H9 (cell line): Measurements from ENCODE around the gene CPNE2. TPM values are rescaled to one million over a fixed set of nuclear protein-coding genes. Genes with fewer than 3 reads are reported as not detected.

Experiments used
- DNase-seq: peaks from one replicate; pipeline ENCODE4 v3.0.0-alpha.2; 2017
- H2AFZ ChIP-seq: one replicate; pipeline ENCODE4 v1.6.1; 2013; ENCODE audit warnings: mild to moderate bottlenecking, low read length, control low read depth, moderate library complexity
- H2AK5ac ChIP-seq: 2 replicates; pipeline ENCODE4 v1.6.1; 2013; ENCODE audit warnings: low read length, control low read depth, mixed read lengths; ENCODE audit not compliant: insufficient read length
- H2BK120ac ChIP-seq: one replicate; pipeline ENCODE4 v1.6.1; 2013; ENCODE audit warnings: low read depth, mild to moderate bottlenecking, low read length, control low read depth, inconsistent platforms; ENCODE audit not compliant: poor library complexity, severe bottlenecking
- H2BK12ac ChIP-seq: 2 replicates; pipeline ENCODE4 v1.6.1; 2013; ENCODE audit warnings: low read length, control low read depth, mixed read lengths, low read depth; ENCODE audit not compliant: insufficient read length
- H2BK15ac ChIP-seq: 2 replicates; pipeline ENCODE4 v1.6.1; 2013; ENCODE audit warnings: low read depth, low read length, control low read depth
- H2BK20ac ChIP-seq: one replicate; pipeline ENCODE4 v1.6.1; 2013; ENCODE audit warnings: low read depth, mild to moderate bottlenecking, low read length, control low read depth, inconsistent platforms; ENCODE audit not compliant: poor library complexity, severe bottlenecking
- H2BK5ac ChIP-seq: 2 replicates; pipeline ENCODE4 v1.6.1; 2013; ENCODE audit warnings: low read length, control low read depth, mixed read lengths; ENCODE audit not compliant: insufficient read length
- H3K14ac ChIP-seq: 2 replicates; pipeline ENCODE4 v1.6.1; 2013; ENCODE audit warnings: low read length, control low read depth; ENCODE audit not compliant: insufficient read depth
- H3K18ac ChIP-seq: 2 replicates; pipeline ENCODE4 v1.6.1; 2013; ENCODE audit warnings: low read depth, mild to moderate bottlenecking, mixed read lengths, low read length, control low read depth; ENCODE audit not compliant: insufficient read length
- H3K23ac ChIP-seq: 2 replicates; pipeline ENCODE4 v1.6.1; 2013; ENCODE audit warnings: low read length, control low read depth, mixed read lengths, low read depth; ENCODE audit not compliant: insufficient read length
- H3K23me2 ChIP-seq: 2 replicates; pipeline ENCODE4 v1.6.1; 2013; ENCODE audit warnings: low read depth, mild to moderate bottlenecking, mixed read lengths, low read length, control low read depth; ENCODE audit not compliant: insufficient read length, poor library complexity, severe bottlenecking
- H3K27ac ChIP-seq: 2 replicates; pipeline ENCODE4 v1.5.1; 2013; ENCODE audit warnings: low read length, control low read depth, mixed read lengths, low read depth; ENCODE audit not compliant: insufficient read length
- H3K27me3 ChIP-seq: 2 replicates; pipeline ENCODE4 v1.6.1; 2013; ENCODE audit warnings: low read length, control low read depth, inconsistent platforms; ENCODE audit not compliant: insufficient read depth
- H3K4ac ChIP-seq: 2 replicates; pipeline ENCODE4 v1.6.1; 2013; ENCODE audit warnings: low read depth, mild to moderate bottlenecking, control low read depth, inconsistent platforms, low read length, moderate library complexity
- H3K4me1 ChIP-seq: 2 replicates; pipeline ENCODE4 v1.6.1; 2013; ENCODE audit warnings: low read length, control low read depth, inconsistent platforms; ENCODE audit not compliant: insufficient read depth
- H3K4me2 ChIP-seq: 2 replicates; pipeline ENCODE4 v1.6.1; 2013; ENCODE audit warnings: low read length, control low read depth, mixed read lengths; ENCODE audit not compliant: insufficient read length, insufficient read depth
- H3K56ac ChIP-seq: 2 replicates; pipeline ENCODE4 v1.6.1; 2013; ENCODE audit warnings: low read depth, mild to moderate bottlenecking, mixed read lengths, low read length, control low read depth; ENCODE audit not compliant: insufficient read length
- H3K79me1 ChIP-seq: 2 replicates; pipeline ENCODE4 v1.6.1; 2013; ENCODE audit warnings: low read depth, mild to moderate bottlenecking, moderate library complexity, low read length, control low read depth, inconsistent platforms; ENCODE audit not compliant: insufficient read depth, poor library complexity, severe bottlenecking
- H3K79me2 ChIP-seq: 2 replicates; pipeline ENCODE4 v1.6.1; 2013; ENCODE audit warnings: low read length, control low read depth, inconsistent platforms; ENCODE audit not compliant: insufficient read depth
- H3K9ac ChIP-seq: 2 replicates; pipeline ENCODE4 v1.6.1; 2013; ENCODE audit warnings: low read length, control low read depth, mixed read lengths; ENCODE audit not compliant: insufficient read length; ENCODE audit errors: extremely low read depth
- H3K9me3 ChIP-seq: one replicate; pipeline ENCODE4 v1.6.1; 2013; ENCODE audit warnings: low read depth, low read length, inconsistent platforms; ENCODE audit not compliant: control insufficient read depth
- H3T11ph ChIP-seq: one replicate; pipeline ENCODE4 v1.6.1; 2013; ENCODE audit warnings: mild to moderate bottlenecking, low read length, control low read depth, inconsistent platforms
- H4K20me1 ChIP-seq: one replicate; pipeline ENCODE4 v1.6.1; 2013; ENCODE audit not compliant: control insufficient read depth, insufficient read length, insufficient read depth
- H4K5ac ChIP-seq: 2 replicates; pipeline ENCODE4 v1.6.1; 2013; ENCODE audit warnings: low read depth, mild to moderate bottlenecking, mixed read lengths, low read length, control low read depth; ENCODE audit not compliant: insufficient read length
- H4K8ac ChIP-seq: replicated peaks from 2 replicates; pipeline ENCODE4 v1.6.1; 2013; ENCODE audit warnings: low read length, control low read depth, mixed read lengths, low read depth; ENCODE audit not compliant: insufficient read length
- H4K91ac ChIP-seq: 2 replicates; pipeline ENCODE4 v1.6.1; 2013; ENCODE audit warnings: low read depth, mild to moderate bottlenecking, moderate library complexity, mixed read lengths, low read length, control low read depth; ENCODE audit not compliant: insufficient read length
- H3K27ac Mint-ChIP-seq, 3 experiments: 2 replicates in 2 of 3; 3 replicates in 1 of 3; pipeline ENCODE4 v1.8.0; 2020 to 2021; ENCODE audit warnings: mixed read lengths in 3 of 3, mild to moderate bottlenecking in 1 of 3, moderate library complexity in 1 of 3
- H3K27me3 Mint-ChIP-seq: 2 replicates; pipeline ENCODE4 v1.8.0; 2021; ENCODE audit warnings: low read depth, mild to moderate bottlenecking, moderate library complexity, mixed read lengths
- H3K36me3 Mint-ChIP-seq, 3 experiments: 2 replicates in 2 of 3; 3 replicates in 1 of 3; pipeline ENCODE4 v1.8.0; 2020 to 2021; ENCODE audit warnings: low read depth in 3 of 3, mixed read lengths in 3 of 3; ENCODE audit not compliant: insufficient read depth in 1 of 3
- H3K4me1 Mint-ChIP-seq, 2 experiments: 2 replicates each; pipeline ENCODE4 v1.8.0; 2020; ENCODE audit warnings: mixed read lengths in 2 of 2
- H3K4me3 Mint-ChIP-seq, 2 experiments: 2 replicates in 1 of 2; 3 replicates in 1 of 2; pipeline ENCODE4 v1.8.0; 2020 to 2021; ENCODE audit warnings: mild to moderate bottlenecking in 2 of 2, mixed read lengths in 2 of 2, moderate library complexity in 1 of 2
- H3K9me3 Mint-ChIP-seq, 2 experiments: 2 replicates in 1 of 2; 3 replicates in 1 of 2; pipeline ENCODE4 v1.8.0; 2020; ENCODE audit warnings: mild to moderate bottlenecking in 2 of 2, mixed read lengths in 2 of 2, moderate library complexity in 1 of 2
- CTCF ChIP-seq: fragments of 200-600 bp; sonication (generic); conservative IDR thresholded peaks from 3 replicates; pipeline ENCODE4 v1.8.0; 2021; ENCODE audit warnings: antibody characterized with exemption, mild to moderate bottlenecking
- WGBS: extraction: QIAGEN DNeasy Blood & Tissue Kit; methylation state at CpG from one replicate; pipeline ENCODE4 v1.1.7; 2013; ENCODE audit warnings: missing lambda C conversion rate, low lambda C conversion rate, mixed read lengths; ENCODE audit not compliant: insufficient read length; ENCODE audit errors: extremely low coverage; 5-methylcytosine and 5-hydroxymethylcytosine counted together
- total RNA-seq: library from RNA; stranded (reverse); gene quantifications from 2 replicates; pipeline ENCODE4 v1.2.1, GENCODE V29; 2021

Gene CPNE2
- total RNA-seq, 1 experiment from 2014 or later, result 8.0 TPM

GRCh38 chr16:57192146-57192545 is 99.8 kb downstream of the CPNE2 start:
- H3K4me1 ChIP-seq, result no peaks in the 10 kb centered on the region; the same call in 1 of the 2 replicates
- H3K4ac ChIP-seq, result no peak overlapping the region
- H4K91ac ChIP-seq, result no peak overlapping the region
- no peaks in the 10 kb centered on the region for H4K20me1 ChIP-seq
- no peak for TF ChIP-seq CTCF
- H2AFZ ChIP-seq, result no peak overlapping the region
- H4K8ac ChIP-seq, result no peak overlapping the region
- H3T11ph ChIP-seq, result no peak overlapping the region
- H3K56ac ChIP-seq, result no peak overlapping the region
- H3K23me2 ChIP-seq, result peaks cover 4% of the 10 kb centered on the region
- H3K4me2 ChIP-seq, result no peak overlapping the region
- H3K18ac ChIP-seq, result no peak overlapping the region
- no peaks in the 10 kb centered on the region for H3K27me3 ChIP-seq
- no peak overlapping the region for H3K27ac ChIP-seq
- Mint-ChIP-seq H3K27ac (no peak overlapping the region), H3K4me1 (peaks cover 19 to 20% of the 10 kb centered on the region in 2 experiments), H3K4me3 (no peak overlapping the region), H3K36me3 (peaks cover 0 to 3% (median 0%) of the 10 kb centered on the region in 3 experiments; a peak in 1 of 7 replicates), H3K27me3 (no peaks in the 10 kb centered on the region), H3K9me3 (no peaks in the 10 kb centered on the region)
- H3K9me3 ChIP-seq, result no peaks in the 10 kb centered on the region
- H3K23ac ChIP-seq, result no peak overlapping the region
- no peak overlapping the region for H2BK5ac ChIP-seq
- no peak overlapping the region for H2BK20ac ChIP-seq
- no peak overlapping the region for H2BK15ac ChIP-seq
- no peak overlapping the region for H2BK12ac ChIP-seq
- no peak overlapping the region for H2BK120ac ChIP-seq
- H3K79me2 ChIP-seq, result peaks cover 14% of the 10 kb centered on the region; the same call in 1 of the 2 replicates
- DNase-seq, result no peak
- WGBS, result no CpG with 5 or more reads among the region's 3 CpGs
- no peak overlapping the region for H2AK5ac ChIP-seq
- no peaks in the 10 kb centered on the region for H3K79me1 ChIP-seq
- H3K14ac ChIP-seq, result no peak overlapping the region
- no peak overlapping the region for H4K5ac ChIP-seq
- H3K9ac ChIP-seq, result no peak overlapping the region
